HL-60 (cell line): Measurements from ENCODE around the gene MIP.
"Not testable (repeated sequence)": the region's sequence is repeated elsewhere in the genome, so short reads cannot be mapped to it uniquely, and the experiment has no call there.

Source experiments
- CTCF ChIP-seq: IDR thresholded peaks from one replicate; pipeline ENCODE4 v1.5.1; 2011; ENCODE audit warnings: low read length, control low read depth, inconsistent platforms; ENCODE audit not compliant: insufficient read depth
- POLR2AphosphoS5 ChIP-seq: IDR thresholded peaks from 2 replicates; pipeline ENCODE4 v1.6.1; 2012; ENCODE audit warnings: low read depth

- TF ChIP-seq CTCF, POLR2AphosphoS5: not testable (repeated sequence)
Measured at GRCh38 chr12:56496704-56497103, 42.2 kb upstream of the MIP start.
